ENCODE results near the gene MACROD2. TPM values are rescaled to one million over a fixed set of nuclear protein-coding genes. Genes with fewer than 3 reads are reported as not detected.
"Not testable (repeated sequence)": the region's sequence is repeated elsewhere in the genome, so short reads cannot be mapped to it uniquely, and the experiment has no call there.

MACROD2 gene
- total RNA-seq, 1 experiment from 2014 or later = 3.1 TPM

- no peak for DNase-seq (ENCODE audit: unreplicated experiment)
- no peak overlapping the region for H3K27ac Mint-ChIP-seq (ENCODE audit: low read depth, unreplicated experiment)
- POLR2A ChIA-PET = interaction anchor here (0.6 kb wide), 1 partner anchor 1460 kb away, joined by 3 read pairs; no protein-coding TSS in a partner anchor
- CTCF ChIA-PET = interaction anchor here (0.6 kb wide), 1 partner anchor 47 kb away, joined by 3 read pairs; no protein-coding TSS in a partner anchor
- no peak overlapping the region for H3K4me3 Mint-ChIP-seq (ENCODE audit: unreplicated experiment)
- no peaks in the 10 kb centered on the region for H3K36me3 Mint-ChIP-seq (ENCODE audit: insufficient read depth, unreplicated experiment)
- no peaks in the 10 kb centered on the region for H3K27me3 Mint-ChIP-seq (ENCODE audit: insufficient read depth, unreplicated experiment)
- intact Hi-C loops (cut with micrococcal nuclease) = no loop called here
- peaks cover 11% of the 10 kb centered on the region for H3K4me1 Mint-ChIP-seq (ENCODE audit: insufficient read depth, unreplicated experiment)
- TF ChIP-seq CTCF (IDR thresholded peaks at IDR 0.05; ENCODE audit: unreplicated experiment) = no peak
- no TSS peak for BruUV-seq (replicated peaks)
- no peaks in the 10 kb centered on the region for H3K9me3 Mint-ChIP-seq (ENCODE audit: unreplicated experiment)
These were observed 1806.7 kb downstream of the MACROD2 start for GRCh38 chr20:15802020-15802419.

- no peaks in the 10 kb centered on the region for H3K9me3 Mint-ChIP-seq (ENCODE audit: unreplicated experiment)
- TF ChIP-seq CTCF (IDR thresholded peaks at IDR 0.05; ENCODE audit: unreplicated experiment) = no peak
- ChIA-PET POLR2A (no interaction called here), CTCF (interaction anchor here (0.7 to 1.3 kb wide), 2 partner anchors 10 to 58 kb away, joined by 3 read pairs; no protein-coding TSS in a partner anchor)
- H3K27ac Mint-ChIP-seq (ENCODE audit: low read depth, unreplicated experiment) = no peak overlapping the region
- no peaks in the 10 kb centered on the region for H3K27me3 Mint-ChIP-seq (ENCODE audit: insufficient read depth, unreplicated experiment)
- BruUV-seq (replicated peaks) = no TSS peak
- no peak for DNase-seq (ENCODE audit: unreplicated experiment)
- intact Hi-C loops (cut with micrococcal nuclease) = no loop called here
- peaks cover 1% of the 10 kb centered on the region for H3K4me1 Mint-ChIP-seq (ENCODE audit: insufficient read depth, unreplicated experiment)
- H3K4me3 Mint-ChIP-seq (ENCODE audit: unreplicated experiment) = no peak overlapping the region
- no peaks in the 10 kb centered on the region for H3K36me3 Mint-ChIP-seq (ENCODE audit: insufficient read depth, unreplicated experiment)
These were observed 1809.8 kb downstream of the MACROD2 start for GRCh38 chr20:15805154-15805553.

GRCh38 chr20:15806105-15806504 is 1810.8 kb downstream of the MACROD2 start:
- CTCF ChIA-PET = interaction anchor here (0.5 to 1.3 kb wide), 4 partner anchors 57 to 495 kb away, joined by 3 read pairs; no protein-coding TSS in a partner anchor

GRCh38 chr20:15807271-15807670 is 1812.0 kb downstream of the MACROD2 start:
- Mint-ChIP-seq H3K27ac (ENCODE audit: low read depth, unreplicated experiment) (no peak overlapping the region), H3K9me3 (ENCODE audit: unreplicated experiment) (no peaks in the 10 kb centered on the region), H3K4me3 (ENCODE audit: unreplicated experiment) (no peak overlapping the region), H3K27me3 (ENCODE audit: insufficient read depth, unreplicated experiment) (no peaks in the 10 kb centered on the region), H3K4me1 (ENCODE audit: insufficient read depth, unreplicated experiment) (no peaks in the 10 kb centered on the region), H3K36me3 (ENCODE audit: insufficient read depth, unreplicated experiment) (no peaks in the 10 kb centered on the region)
- no peak for TF ChIP-seq CTCF (IDR thresholded peaks at IDR 0.05; ENCODE audit: unreplicated experiment)
- intact Hi-C loops (cut with micrococcal nuclease) = no loop called here
- ChIA-PET CTCF (interaction anchor here (0.7 to 1.1 kb wide), 2 partner anchors 45 to 121 kb away, joined by 3 read pairs; no protein-coding TSS in a partner anchor), POLR2A (no interaction called here)
- no TSS peak for BruUV-seq (replicated peaks)
- no peak for DNase-seq (ENCODE audit: unreplicated experiment)

More at GRCh38 chr20:15806105-15806504, 1810.8 kb downstream of the MACROD2 start:
- intact Hi-C loops (cut with micrococcal nuclease) = no loop called here
- TF ChIP-seq CTCF (IDR thresholded peaks at IDR 0.05; ENCODE audit: unreplicated experiment) = no peak
- H3K36me3 Mint-ChIP-seq (ENCODE audit: insufficient read depth, unreplicated experiment) = no peaks in the 10 kb centered on the region
- H3K27me3 Mint-ChIP-seq (ENCODE audit: insufficient read depth, unreplicated experiment) = no peaks in the 10 kb centered on the region
- no peak for DNase-seq (ENCODE audit: unreplicated experiment)
- POLR2A ChIA-PET = interaction anchor here (0.7 kb wide), 1 partner anchor 165 kb away, joined by 3 read pairs; no protein-coding TSS in a partner anchor
- BruUV-seq (replicated peaks) = no TSS peak
- no peak overlapping the region for H3K4me3 Mint-ChIP-seq (ENCODE audit: unreplicated experiment)
- H3K27ac Mint-ChIP-seq (ENCODE audit: low read depth, unreplicated experiment) = no peak overlapping the region
- H3K9me3 Mint-ChIP-seq (ENCODE audit: unreplicated experiment) = no peaks in the 10 kb centered on the region
- H3K4me1 Mint-ChIP-seq (ENCODE audit: insufficient read depth, unreplicated experiment) = no peaks in the 10 kb centered on the region

- ChIA-PET CTCF (interaction anchor here (0.7 kb wide), 1 partner anchor 953 kb away, joined by 3 read pairs; no protein-coding TSS in a partner anchor), POLR2A (interaction anchor here (0.6 kb wide), 1 partner anchor 809 kb away, joined by 4 read pairs; no protein-coding TSS in a partner anchor)
- DNase-seq (ENCODE audit: unreplicated experiment); H3K9me3 Mint-ChIP-seq (ENCODE audit: unreplicated experiment); H3K27ac Mint-ChIP-seq (ENCODE audit: low read depth, unreplicated experiment); intact Hi-C loops (cut with micrococcal nuclease); H3K36me3 Mint-ChIP-seq (ENCODE audit: insufficient read depth, unreplicated experiment); H3K27me3 Mint-ChIP-seq (ENCODE audit: insufficient read depth, unreplicated experiment); H3K4me1 Mint-ChIP-seq (ENCODE audit: insufficient read depth, unreplicated experiment); BruUV-seq (replicated peaks); H3K4me3 Mint-ChIP-seq (ENCODE audit: unreplicated experiment): not testable (repeated sequence)
These were observed 1812.5 kb downstream of the MACROD2 start for GRCh38 chr20:15807771-15808170.

Measured in MCF 10A (cell line).